OCI-LY7 (cell line): ENCODE data around the gene MYLK. TPM values are rescaled to one million over a fixed set of nuclear protein-coding genes. Genes with fewer than 3 reads are reported as not detected.

ENCODE experiments used
- BruUV-seq: library from RNA; stranded (reverse); fragments of 400-500 nt; replicated peaks from 2 replicates; lab custom pipeline; 2021; lab: Mats Ljungman, UMichigan
- CTCF ChIA-PET: fragments of 300-600 bp; sonication (Branson Sonifier 250); formaldehyde crosslinking; loops from one replicate; lab custom pipeline; 2022; ENCODE audit warnings: antibody characterized with exemption; ENCODE audit not compliant: unreplicated experiment; lab: Charles Lee
- POLR2A ChIA-PET: fragments of 300-600 bp; sonication (Branson Sonifier 250); formaldehyde crosslinking; loops from one replicate; lab custom pipeline; 2022; ENCODE audit warnings: antibody characterized with exemption; lab: Charles Lee
- DNase-seq: peaks from one replicate; pipeline ENCODE4 v3.0.0-alpha.2; 2015; ENCODE audit warnings: low spot score
- H2AFZ ChIP-seq: fragments of 200-600 bp; sonication (generic), shearing (Covaris generic); 2 replicates; pipeline ENCODE4 v1.6.1; 2014; ENCODE audit warnings: mild to moderate bottlenecking, antibody characterized with exemption, low read length, moderate library complexity
- H3K27ac ChIP-seq: fragments of 200-600 bp; sonication (generic); 2 replicates; pipeline ENCODE4 v1.5.1; 2014; ENCODE audit warnings: mixed run types, low read depth, mild to moderate bottlenecking, moderate library complexity, low read length, inconsistent platforms; ENCODE audit not compliant: poor library complexity, severe bottlenecking
- H3K36me3 ChIP-seq: fragments of 200-600 bp; sonication (generic); 2 replicates; pipeline ENCODE4 v1.6.1; 2014; ENCODE audit warnings: mild to moderate bottlenecking, antibody characterized with exemption, low read length, moderate library complexity, mixed read lengths; ENCODE audit not compliant: insufficient read depth
- H3K4me1 ChIP-seq: fragments of 200-600 bp; sonication (generic); 2 replicates; pipeline ENCODE4 v1.5.1; 2014; ENCODE audit warnings: mild to moderate bottlenecking, low read length; ENCODE audit not compliant: insufficient read depth, poor library complexity, severe bottlenecking
- H3K4me2 ChIP-seq: fragments of 200-600 bp; sonication (generic); 2 replicates; pipeline ENCODE4 v1.6.1; 2014; ENCODE audit warnings: mild to moderate bottlenecking, low read length
- H3K4me3 ChIP-seq: fragments of 200-600 bp; sonication (generic); 2 replicates; pipeline ENCODE4 v1.5.1; 2014; ENCODE audit warnings: mild to moderate bottlenecking, low read depth, low read length; ENCODE audit not compliant: poor library complexity, severe bottlenecking
- H3K79me2 ChIP-seq: fragments of 200-600 bp; sonication (generic); 2 replicates; pipeline ENCODE4 v1.6.1; 2016; ENCODE audit warnings: low read depth, mild to moderate bottlenecking, low read length, moderate library complexity, mixed read lengths; ENCODE audit not compliant: insufficient read depth
- H3K9me2 ChIP-seq: fragments of 200-600 bp; sonication (generic); 2 replicates; pipeline ENCODE4 v1.6.1; 2016; ENCODE audit warnings: mild to moderate bottlenecking, low read length, mixed read lengths; ENCODE audit not compliant: insufficient read depth
- H3K9me3 ChIP-seq: fragments of 200-600 bp; sonication (generic); 2 replicates; pipeline ENCODE4 v1.6.1; 2014; ENCODE audit warnings: mild to moderate bottlenecking, mixed run types, low read length, mixed read lengths
- H4K20me1 ChIP-seq: fragments of 200-600 bp; sonication (generic); 2 replicates; pipeline ENCODE4 v1.6.1; 2014; ENCODE audit warnings: mild to moderate bottlenecking, antibody characterized with exemption, low read length, moderate library complexity, mixed read lengths; ENCODE audit not compliant: insufficient read depth
- CTCF ChIP-seq: fragments of 200-600 bp; sonication (generic); conservative IDR thresholded peaks from 2 replicates; pipeline ENCODE4 v1.5.1; 2014; ENCODE audit warnings: mild to moderate bottlenecking, antibody characterized with exemption, low read length, moderate library complexity, mixed read lengths
- EZH2phosphoT487 ChIP-seq: fragments of 200-600 bp; sonication (generic); IDR thresholded peaks from 2 replicates; pipeline ENCODE4 v1.6.1; 2018; ENCODE audit warnings: low read depth, borderline replicate concordance, mild to moderate bottlenecking, mixed run types, antibody characterized with exemption, low read length, moderate library complexity, mixed read lengths
- intact Hi-C: fragments of 100-400 bp; cut with micrococcal nuclease; formaldehyde crosslinking; loops from one replicate; pipeline ENCODE4 v1.10.0; 2022; ENCODE audit not compliant: unreplicated experiment
- total RNA-seq, 2 experiments: library from RNA; depleted of rRNA in 1 of 2; stranded (reverse); fragments of >200 nt in 1 of 2; shearing (Covaris generic) in 1 of 2; gene quantifications; 2 replicates each; pipeline ENCODE4 v1.2.3, GENCODE V29; 2014 to 2022

MYLK gene
- total RNA-seq, 2 experiments from 2014 or later = not detected

DNA sequence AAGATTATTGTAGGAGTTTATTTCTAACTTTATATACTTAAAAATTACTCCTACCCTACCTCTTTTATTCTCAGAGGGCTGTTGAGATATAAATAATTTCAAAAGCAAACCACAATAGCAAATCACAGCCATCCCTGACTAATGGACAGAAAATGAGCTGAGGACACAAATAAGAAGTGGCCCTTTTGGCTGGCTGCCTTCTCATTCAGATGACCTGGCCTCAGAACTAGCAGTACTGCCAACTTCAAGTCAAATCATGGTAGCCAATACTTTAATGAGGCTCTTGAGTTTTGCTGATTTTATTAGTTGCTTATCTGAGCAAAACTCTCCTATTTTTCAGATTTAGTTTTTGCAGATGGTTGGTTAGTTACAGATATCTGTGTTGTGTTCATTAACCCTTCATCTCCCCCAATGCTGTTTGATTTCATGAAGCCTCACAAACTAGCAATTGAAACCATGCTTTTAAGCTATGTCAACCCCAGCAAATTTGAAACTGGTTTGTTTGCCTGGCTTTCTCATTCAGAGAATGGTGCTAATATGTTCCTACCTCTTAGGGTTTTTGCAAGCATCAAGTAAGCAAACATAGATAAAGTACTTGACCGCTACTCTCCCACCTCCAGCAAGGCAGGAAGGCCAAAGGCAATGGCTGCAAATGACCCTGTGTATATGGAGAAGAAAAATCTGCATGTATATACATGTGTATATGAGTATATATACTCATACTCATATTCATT lies 225.8 kb downstream of the MYLK start:
- Histone ChIP-seq H3K4me3 (no peak overlapping the region), H3K9me3 (no peaks in the 10 kb centered on the region), H3K36me3 (no peaks in the 10 kb centered on the region), H3K4me1 (no peaks in the 10 kb centered on the region), H3K27ac (no peak overlapping the region), H3K9me2 (no peaks in the 10 kb centered on the region), H4K20me1 (no peaks in the 10 kb centered on the region), H3K4me2 (no peak overlapping the region), H2AFZ (no peak overlapping the region), H3K79me2 (no peaks in the 10 kb centered on the region)
- ChIA-PET POLR2A (interaction anchor here (1.7 kb wide), 1 partner anchor 14 kb away, joined by 7 read pairs; no protein-coding TSS in a partner anchor), CTCF (no interaction called here)
- intact Hi-C loops = no loop called here
- TF ChIP-seq EZH2phosphoT487 (no peak), CTCF (no peak)
- no TSS peak for BruUV-seq
- DNase-seq = no peak

GRCh38 chr3:123657568-123657967 lies 226.6 kb downstream of the MYLK start:
- Histone ChIP-seq H3K4me2 (no peak overlapping the region), H3K27ac (no peak overlapping the region), H2AFZ (no peak overlapping the region), H3K9me2 (no peaks in the 10 kb centered on the region), H3K4me1 (no peaks in the 10 kb centered on the region), H4K20me1 (no peaks in the 10 kb centered on the region), H3K4me3 (no peak overlapping the region), H3K79me2 (no peaks in the 10 kb centered on the region), H3K9me3 (no peaks in the 10 kb centered on the region), H3K36me3 (no peaks in the 10 kb centered on the region)
- ChIA-PET POLR2A (interaction anchor here (0.6 kb wide), 1 partner anchor 34 kb away, joined by 3 read pairs; no protein-coding TSS in a partner anchor), CTCF (no interaction called here)
- BruUV-seq = no TSS peak
- intact Hi-C loops = no loop called here
- TF ChIP-seq EZH2phosphoT487 = no peak
- no peak for TF ChIP-seq CTCF
- no peak for DNase-seq

DNA sequence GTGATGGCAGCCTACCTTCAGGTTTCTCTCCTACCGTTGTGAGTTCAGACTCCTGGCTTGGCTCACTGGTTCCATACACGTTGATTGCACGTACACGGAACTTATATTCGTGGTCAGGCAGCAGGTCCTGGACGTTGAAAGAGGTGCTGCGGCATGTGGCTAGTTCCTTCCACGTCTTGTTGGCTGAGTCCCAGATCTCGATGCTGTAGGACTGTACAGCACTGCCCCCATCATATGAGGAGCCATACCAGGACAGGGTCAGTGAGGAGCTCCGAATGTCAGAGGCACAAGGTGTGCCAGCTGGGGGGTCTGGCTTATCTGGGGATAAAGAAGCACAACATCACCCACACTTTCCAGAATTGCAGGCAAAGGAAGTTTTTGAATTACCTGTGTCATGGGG lies 227.0 kb downstream of the MYLK start:
- no peaks in the 10 kb centered on the region for H3K36me3 ChIP-seq
- TF ChIP-seq CTCF (no peak), EZH2phosphoT487 (no peak)
- BruUV-seq = no TSS peak
- no peaks in the 10 kb centered on the region for H4K20me1 ChIP-seq
- no peak overlapping the region for H3K27ac ChIP-seq
- H3K79me2 ChIP-seq = no peaks in the 10 kb centered on the region
- no peaks in the 10 kb centered on the region for H3K4me1 ChIP-seq
- no peak overlapping the region for H2AFZ ChIP-seq
- no peak overlapping the region for H3K4me2 ChIP-seq
- ChIA-PET POLR2A (interaction anchor here (0.6 kb wide), 1 partner anchor 33 kb away, joined by 3 read pairs; no protein-coding TSS in a partner anchor), CTCF (interaction anchor here (0.5 kb wide), 1 partner anchor 342 kb away, joined by 3 read pairs; no protein-coding TSS in a partner anchor)
- DNase-seq = no peak
- H3K9me2 ChIP-seq = no peaks in the 10 kb centered on the region
- H3K9me3 ChIP-seq = no peaks in the 10 kb centered on the region
- intact Hi-C loops = no loop called here
- H3K4me3 ChIP-seq = no peak overlapping the region
